ACC112 (cell line): ENCODE data around the gene NINL.
A peak's percentile ranks its signal among the peaks of the same experiment; 100 is the strongest.
"Not testable (repeated sequence)": the region's sequence is repeated elsewhere in the genome, so short reads cannot be mapped to it uniquely, and the experiment has no call there.

ENCODE experiments used
- H2AFZ ChIP-seq: fragments of 200-600 bp; sonication (generic); one replicate; pipeline ENCODE4 v1.6.0; 2017; ENCODE audit warnings: antibody characterized with exemption, low read length; ENCODE audit not compliant: unreplicated experiment
- H3K27ac ChIP-seq: fragments of 200-600 bp; sonication (generic); 2 replicates; pipeline ENCODE4 v1.5.1; 2014; ENCODE audit warnings: low read depth, mild to moderate bottlenecking, antibody characterized with exemption, low read length, moderate library complexity
- H3K27me3 ChIP-seq: fragments of 200-600 bp; sonication (generic); 2 replicates; pipeline ENCODE4 v1.6.1; 2014; ENCODE audit warnings: mild to moderate bottlenecking, antibody characterized with exemption, low read length, moderate library complexity, mixed read lengths; ENCODE audit not compliant: insufficient read depth
- H3K36me3 ChIP-seq: fragments of 200-600 bp; sonication (generic); 2 replicates; pipeline ENCODE4 v1.6.1; 2016; ENCODE audit warnings: mild to moderate bottlenecking, antibody characterized with exemption, low read length, moderate library complexity, mixed read lengths; ENCODE audit not compliant: insufficient read depth
- H3K4me1 ChIP-seq: fragments of 200-600 bp; sonication (generic); one replicate; pipeline ENCODE4 v1.6.1; 2016; ENCODE audit warnings: low read length, mixed read lengths; ENCODE audit not compliant: insufficient read depth, unreplicated experiment, control insufficient read depth
- H3K4me3 ChIP-seq: fragments of 200-600 bp; sonication (generic); 2 replicates; pipeline ENCODE4 v1.5.1; 2014; ENCODE audit warnings: mild to moderate bottlenecking, low read depth, low read length
- H3K79me2 ChIP-seq: fragments of 200-600 bp; sonication (generic); one replicate; pipeline ENCODE4 v1.6.0; 2016; ENCODE audit warnings: low read length; ENCODE audit not compliant: control insufficient read depth, unreplicated experiment, insufficient read depth

Gene NINL

DNA sequence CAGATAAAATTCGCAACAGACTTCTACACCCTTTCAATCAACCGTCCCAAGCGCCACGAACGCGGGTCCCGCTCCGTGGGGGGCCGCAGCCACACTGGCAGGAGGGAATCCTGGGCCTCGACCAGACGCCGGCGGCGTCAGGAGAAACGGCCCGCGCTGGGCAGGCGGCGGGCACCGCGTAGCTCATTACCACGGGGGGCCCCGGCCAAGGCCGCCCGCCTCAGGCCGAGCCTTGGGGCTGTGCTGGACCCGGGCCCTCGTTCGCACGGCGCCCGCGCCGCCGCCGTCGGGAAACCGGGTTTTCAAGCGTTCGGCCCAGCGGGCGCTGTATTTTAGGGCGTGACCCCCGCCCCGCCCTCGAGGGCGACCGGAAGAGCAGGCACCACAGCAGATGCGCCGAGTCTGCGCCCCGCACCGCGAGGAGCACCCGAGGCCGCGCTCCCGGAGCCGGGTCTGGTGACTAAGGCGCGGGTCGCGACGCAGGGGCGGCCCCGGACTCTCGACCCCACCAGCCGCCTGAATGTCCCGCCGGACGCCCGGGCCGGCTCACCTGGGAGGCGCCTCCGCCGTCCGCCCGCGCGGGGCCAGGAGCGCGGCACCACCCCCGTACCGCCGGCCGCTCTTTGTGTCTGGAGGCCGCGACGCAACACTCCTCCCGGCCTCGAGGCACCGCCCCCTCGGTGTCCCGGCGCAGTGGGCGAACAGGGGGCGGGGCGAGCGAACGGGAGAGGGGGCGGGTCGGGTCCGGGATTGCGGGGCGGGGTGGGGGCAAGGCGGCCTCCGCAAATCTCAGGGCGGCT is at the start of gene NINL:
Gene NINL (minus strand): TSS at position 627 of the 800 bp plus-strand sequence. CDS start 58,944 bp downstream, outside the sequence.
- H3K4me3 ChIP-seq: peak within 1 kb of the TSS; percentile 91
- peaks cover 28% of the 10 kb centered on the region for H3K79me2 ChIP-seq
- peak within 1 kb of the TSS; percentile 72 for H2AFZ ChIP-seq
- no peaks in the 10 kb centered on the region for H3K36me3 ChIP-seq
- H3K4me1 ChIP-seq: no peaks in the 10 kb centered on the region
- no peaks in the 10 kb centered on the region for H3K27me3 ChIP-seq
- peak within 1 kb of the TSS; percentile 33; the same call in 1 of the 2 replicates for H3K27ac ChIP-seq

DNA sequence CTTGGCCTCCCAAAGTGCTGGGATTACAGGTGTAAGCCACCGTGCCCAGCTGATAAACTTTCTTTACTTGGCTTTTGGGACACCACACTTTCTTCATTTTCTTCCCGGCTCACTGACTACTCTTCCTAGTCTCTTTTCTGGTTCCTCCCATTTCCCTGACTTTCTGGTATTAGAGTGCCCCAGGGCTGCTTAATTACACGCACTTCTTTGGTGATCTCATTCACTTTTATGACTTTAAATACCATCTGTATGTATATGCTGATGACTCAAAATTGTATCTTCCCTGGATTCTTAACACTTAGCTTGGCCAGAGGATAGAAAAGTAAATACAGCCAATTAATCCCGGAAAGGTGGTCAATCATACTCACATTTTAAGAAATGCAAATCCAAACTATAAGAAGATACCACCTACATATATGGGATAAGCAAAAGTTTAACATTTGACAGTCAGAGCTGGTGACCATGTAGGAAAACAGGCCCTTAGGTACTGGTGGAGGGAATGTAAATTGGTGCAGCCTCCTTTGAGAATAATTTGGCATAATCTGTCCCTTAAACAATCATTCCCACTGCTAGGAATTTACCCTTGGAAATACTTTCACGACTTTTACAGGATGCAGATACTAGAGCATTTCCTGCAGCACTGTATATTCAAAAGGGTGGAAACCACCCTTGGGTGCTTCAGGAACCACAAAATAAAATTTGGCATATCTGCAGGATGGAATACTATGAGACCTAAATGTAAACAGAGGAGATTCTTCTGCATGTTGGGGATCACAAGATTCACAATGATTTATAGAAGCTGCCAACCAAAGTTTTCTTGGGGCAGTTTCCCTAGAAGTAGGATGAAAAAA is 47.8 kb upstream of the NINL start:
- H3K36me3 ChIP-seq: peaks cover 33% of the 10 kb centered on the region
- no peaks in the 10 kb centered on the region for H3K79me2 ChIP-seq
- no peak overlapping the region for H3K27ac ChIP-seq
- no peaks in the 10 kb centered on the region for H3K4me1 ChIP-seq
- H2AFZ ChIP-seq: no peak overlapping the region
- H3K4me3 ChIP-seq: no peak overlapping the region
- H3K27me3 ChIP-seq: no peaks in the 10 kb centered on the region

GRCh38 chr20:25630615-25631014 is 45.3 kb upstream of the NINL start:
- H3K4me3 ChIP-seq, H3K4me1 ChIP-seq, H3K79me2 ChIP-seq, H3K27me3 ChIP-seq, H3K27ac ChIP-seq, H2AFZ ChIP-seq: not testable (repeated sequence)
- H3K36me3 ChIP-seq: peaks cover 13% of the 10 kb centered on the region

- H3K4me3 ChIP-seq: no peak overlapping the region
These were observed 44.6 kb upstream of the NINL start for GRCh38 chr20:25629816-25630499.

DNA sequence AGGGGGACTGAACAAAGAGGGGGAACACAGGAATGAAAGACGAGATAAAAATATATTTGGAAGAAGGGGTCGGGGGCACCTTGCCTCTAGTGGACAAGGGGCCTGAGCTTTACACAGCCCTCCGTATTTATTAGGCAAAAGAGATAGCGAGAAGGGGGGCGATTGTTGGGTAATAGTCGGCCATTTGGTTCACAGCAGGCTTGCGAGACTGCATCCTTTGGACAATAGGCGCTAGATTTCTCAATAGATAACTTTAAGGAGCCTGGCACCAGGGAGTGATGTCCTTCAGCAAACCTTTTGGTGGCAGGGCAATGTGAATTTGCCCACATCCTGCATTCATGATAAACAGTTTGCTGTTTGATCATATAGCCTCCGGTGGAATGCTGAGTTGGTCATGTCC is 41.4 kb upstream of the NINL start:
- Histone ChIP-seq H3K4me3 (no peak overlapping the region), H3K4me1 (peaks cover 15% of the 10 kb centered on the region), H3K27me3 (no peaks in the 10 kb centered on the region), H2AFZ (no peak overlapping the region), H3K79me2 (peaks cover 42% of the 10 kb centered on the region), H3K36me3 (no peaks in the 10 kb centered on the region), H3K27ac (no peak overlapping the region)

More at GRCh38 chr20:25629816-25630499, 44.6 kb upstream of the NINL start:
- no peaks in the 10 kb centered on the region for H3K27me3 ChIP-seq
- peaks cover 16% of the 10 kb centered on the region for H3K79me2 ChIP-seq
- peaks cover 7% of the 10 kb centered on the region for H3K36me3 ChIP-seq
- H3K27ac ChIP-seq: no peak overlapping the region
- H3K4me1 ChIP-seq: peaks cover 5% of the 10 kb centered on the region
- H2AFZ ChIP-seq: no peak overlapping the region

GRCh38 chr20:25624500-25624939 is 39.2 kb upstream of the NINL start:
- H3K27ac ChIP-seq: peak overlapping the region; percentile 95
- peak overlapping the region; percentile 92 for H2AFZ ChIP-seq
- H3K27me3 ChIP-seq: no peaks in the 10 kb centered on the region
- no peaks in the 10 kb centered on the region for H3K36me3 ChIP-seq
- H3K4me1 ChIP-seq: peaks cover 15% of the 10 kb centered on the region
- H3K4me3 ChIP-seq: peak overlapping the region; percentile 100
- H3K79me2 ChIP-seq: peaks cover 63% of the 10 kb centered on the region

DNA sequence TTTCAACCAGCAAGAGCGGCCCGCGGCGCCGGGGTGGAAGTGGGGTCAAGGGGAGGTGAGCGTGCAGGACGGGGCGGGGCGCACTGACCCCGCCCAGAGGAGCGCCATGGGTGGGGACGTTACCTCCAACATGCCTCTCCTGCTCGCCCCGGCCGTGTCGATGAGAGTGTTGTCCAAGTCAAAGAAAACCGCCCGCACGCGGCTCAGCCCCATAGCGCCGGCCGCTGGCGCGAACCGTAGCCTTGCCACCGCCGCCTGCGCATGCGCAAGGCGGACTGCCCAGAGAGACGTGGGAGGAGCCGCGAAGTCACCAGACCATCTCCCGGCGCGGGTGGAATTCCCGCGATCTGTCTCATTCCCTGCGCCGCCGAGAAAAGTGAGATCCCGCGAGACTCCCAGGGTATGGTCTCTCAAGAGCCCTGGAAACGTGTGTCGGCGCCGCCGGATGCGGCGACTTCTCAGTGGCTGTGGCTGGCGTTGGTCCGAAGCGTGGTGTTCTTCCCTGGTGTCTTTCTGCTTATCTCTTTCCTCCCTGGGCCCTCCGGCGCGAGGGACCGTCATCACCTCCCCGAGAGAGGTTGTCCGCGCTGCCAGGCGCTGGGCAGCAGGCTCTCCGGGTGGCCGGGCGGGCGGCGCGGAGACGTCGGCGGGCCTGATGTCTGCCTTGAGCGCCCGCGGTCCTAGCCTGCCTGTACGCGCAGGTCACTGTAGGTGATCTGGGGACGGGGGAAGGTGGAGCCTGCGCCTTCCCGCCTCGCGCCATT is 38.6 kb upstream of the NINL start, which contains the start of gene NANP:
Gene NANP (minus strand): TSS at position 279 of the 764 bp plus-strand sequence. CDS start 66 bp downstream, at position 213.
- H3K27ac ChIP-seq: peak within 1 kb of the TSS; percentile 95
- H3K4me3 ChIP-seq: peak within 1 kb of the TSS; percentile 100
- peaks cover 15% of the 10 kb centered on the region for H3K4me1 ChIP-seq
- H3K79me2 ChIP-seq: peaks cover 69% of the 10 kb centered on the region
- H3K36me3 ChIP-seq: no peaks in the 10 kb centered on the region
- no peaks in the 10 kb centered on the region for H3K27me3 ChIP-seq
- peak within 1 kb of the TSS; percentile 95 for H2AFZ ChIP-seq

DNA sequence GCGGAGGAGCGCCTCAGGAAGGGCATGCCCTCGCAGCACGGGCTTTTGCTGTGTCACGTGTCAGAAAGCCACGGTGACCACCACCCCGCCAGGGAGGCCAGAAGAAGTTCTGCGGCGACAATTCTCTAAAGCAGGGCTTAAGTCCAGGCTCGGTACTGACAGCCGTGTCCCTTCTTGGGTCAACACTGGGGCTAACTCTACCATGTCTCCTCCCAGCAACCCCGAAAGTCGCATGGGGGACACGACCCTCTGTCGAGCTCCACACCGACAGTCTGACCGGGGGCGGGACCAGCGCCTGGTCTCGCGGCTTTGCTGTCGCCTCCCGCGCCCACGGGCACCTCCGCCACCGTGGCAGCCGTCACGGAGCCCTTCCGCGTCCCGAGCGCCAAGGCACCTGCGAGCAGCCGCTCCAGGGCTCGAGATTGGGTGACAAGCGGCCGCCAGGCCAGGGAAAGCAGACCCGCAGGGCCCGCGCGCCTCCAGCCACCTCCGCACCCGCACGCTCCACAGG is 37.9 kb upstream of the NINL start:
- H2AFZ ChIP-seq: peak overlapping the region; percentile 95
- H3K36me3 ChIP-seq: no peaks in the 10 kb centered on the region
- H3K4me1 ChIP-seq: peaks cover 15% of the 10 kb centered on the region
- H3K4me3 ChIP-seq: peak overlapping the region; percentile 100
- H3K79me2 ChIP-seq: peaks cover 75% of the 10 kb centered on the region
- H3K27ac ChIP-seq: peak overlapping the region; percentile 95
- no peaks in the 10 kb centered on the region for H3K27me3 ChIP-seq

DNA sequence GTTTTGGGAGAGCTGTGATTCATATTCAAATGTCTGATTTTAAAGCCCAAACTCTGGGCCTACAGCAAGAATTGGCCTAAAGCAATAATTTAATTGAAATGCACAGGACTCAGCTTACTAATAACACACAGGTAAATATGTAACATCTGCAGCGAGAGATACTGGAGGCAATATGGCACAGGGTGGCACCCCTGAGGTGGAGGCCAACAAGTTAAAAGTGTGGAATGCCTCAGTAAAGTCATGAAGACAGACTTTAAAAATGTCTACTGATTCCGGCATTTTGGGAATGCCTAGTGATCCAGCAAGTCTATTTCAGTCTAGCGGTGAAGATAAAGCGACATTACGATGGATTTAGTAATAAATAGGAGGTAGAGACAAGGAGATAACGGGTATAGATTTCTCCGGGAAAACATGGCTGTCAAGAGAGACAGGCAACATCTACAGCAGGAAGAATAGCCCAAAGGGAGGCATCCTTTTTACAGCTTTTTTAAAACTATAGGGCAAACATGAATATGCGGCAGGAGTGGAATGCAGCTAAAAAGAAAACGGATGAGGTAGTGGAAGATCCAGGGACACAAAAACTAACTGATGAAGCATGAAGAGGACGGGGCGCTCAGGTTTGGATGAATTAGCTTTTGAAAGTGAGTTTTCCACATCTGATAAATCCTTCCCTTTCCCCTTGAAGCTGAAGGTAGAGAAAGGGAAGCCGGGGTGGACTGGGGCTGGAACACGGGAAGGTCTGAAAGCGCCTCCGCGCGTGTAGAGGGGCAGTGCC is 37.3 kb upstream of the NINL start:
- no peaks in the 10 kb centered on the region for H3K36me3 ChIP-seq
- H3K4me1 ChIP-seq: peaks cover 15% of the 10 kb centered on the region
- H3K79me2 ChIP-seq: peaks cover 81% of the 10 kb centered on the region
- H3K4me3 ChIP-seq: peak overlapping the region; percentile 100
- peak overlapping the region; percentile 95 for H3K27ac ChIP-seq
- no peaks in the 10 kb centered on the region for H3K27me3 ChIP-seq
- H2AFZ ChIP-seq: peak overlapping the region; percentile 95
